GM23338 (cell line): ENCODE results near the gene PHAX. TPM values are rescaled to one million over a fixed set of nuclear protein-coding genes. Genes with fewer than 3 reads are reported as not detected.

ENCODE experiments used
- ATAC-seq: fragments of 200-7000 bp; cut with Tn5 transposase; 3 replicates; pipeline ENCODE4 v1.9.1; 2020
- DNase-seq: peaks from one replicate; pipeline ENCODE4 v3.0.0-alpha.2; 2015; ENCODE audit warnings: low spot score
- H2AFZ ChIP-seq: fragments of 200-600 bp; sonication (generic); 2 replicates; pipeline ENCODE4 v1.8.0; 2016; ENCODE audit warnings: antibody characterized with exemption, mild to moderate bottlenecking, moderate library complexity
- H3F3A ChIP-seq: fragments of 200-600 bp; sonication (generic); replicated peaks from 2 replicates; pipeline ENCODE4 v1.8.0; 2017; ENCODE audit warnings: antibody characterized with exemption, mixed run types, low read depth
- H3K27ac ChIP-seq: fragments of 200-600 bp; sonication (generic); 2 replicates; pipeline ENCODE4 v1.6.1; 2016; ENCODE audit warnings: low read depth
- H3K27me3 ChIP-seq: fragments of 200-600 bp; sonication (generic); 2 replicates; pipeline ENCODE4 v1.8.0; 2016; ENCODE audit warnings: mild to moderate bottlenecking, mixed run types, moderate library complexity; ENCODE audit not compliant: insufficient read depth
- H3K36me3 ChIP-seq: fragments of 200-600 bp; sonication (generic); 2 replicates; pipeline ENCODE4 v1.8.0; 2016; ENCODE audit warnings: mild to moderate bottlenecking; ENCODE audit not compliant: insufficient read depth
- H3K4me1 ChIP-seq: fragments of 200-600 bp; sonication (generic); 2 replicates; pipeline ENCODE4 v1.8.0; 2016; ENCODE audit warnings: mild to moderate bottlenecking, moderate library complexity; ENCODE audit not compliant: insufficient read depth
- H3K4me2 ChIP-seq: fragments of 200-600 bp; sonication (generic); 2 replicates; pipeline ENCODE4 v1.7.1; 2017; ENCODE audit warnings: mixed run types
- H3K4me3 ChIP-seq: fragments of 200-600 bp; sonication (generic); 2 replicates; pipeline ENCODE4 v1.6.1; 2016; ENCODE audit warnings: mixed run types
- H3K79me2 ChIP-seq: fragments of 200-600 bp; sonication (generic); replicated peaks from 2 replicates; pipeline ENCODE4 v1.8.0; 2017; ENCODE audit warnings: mild to moderate bottlenecking; ENCODE audit not compliant: insufficient read depth
- H3K9me2 ChIP-seq: fragments of 200-600 bp; sonication (generic); 2 replicates; pipeline ENCODE4 v1.8.0; 2017; ENCODE audit not compliant: insufficient read depth
- H4K20me1 ChIP-seq: fragments of 200-600 bp; sonication (generic); replicated peaks from 2 replicates; pipeline ENCODE4 v1.8.0; 2017; ENCODE audit warnings: mild to moderate bottlenecking; ENCODE audit not compliant: insufficient read depth
- H3K27ac Mint-ChIP-seq: 2 replicates; pipeline ENCODE4 v1.8.0; 2020; ENCODE audit warnings: inconsistent platforms, mild to moderate bottlenecking, moderate library complexity, mixed read lengths
- H3K27me3 Mint-ChIP-seq: 3 replicates; pipeline ENCODE4 v1.8.0; 2022; ENCODE audit warnings: low read depth, mild to moderate bottlenecking, moderate library complexity, mixed read lengths, inconsistent platforms; ENCODE audit not compliant: insufficient read depth, poor library complexity
- H3K36me3 Mint-ChIP-seq: 3 replicates; pipeline ENCODE4 v1.8.0; 2021; ENCODE audit warnings: low read depth, mild to moderate bottlenecking, inconsistent platforms, moderate library complexity, mixed read lengths
- H3K4me1 Mint-ChIP-seq: 3 replicates; pipeline ENCODE4 v1.8.0; 2020; ENCODE audit warnings: mild to moderate bottlenecking, inconsistent platforms, mixed read lengths
- H3K4me3 Mint-ChIP-seq: 3 replicates; pipeline ENCODE4 v1.8.0; 2021; ENCODE audit warnings: moderate library complexity, mild to moderate bottlenecking, inconsistent platforms, mixed read lengths
- H3K9me3 Mint-ChIP-seq: 3 replicates; pipeline ENCODE4 v1.8.0; 2020; ENCODE audit warnings: moderate library complexity, mild to moderate bottlenecking, inconsistent platforms, mixed read lengths
- CREB1 ChIP-seq: fragments of 250-450 bp; sonication (Bioruptor Pico); IDR thresholded peaks from 2 replicates; pipeline ENCODE4 v1.5.0; 2020; ENCODE audit warnings: low read depth, mild to moderate bottlenecking, moderate library complexity
- EZH2 ChIP-seq: fragments of 200-600 bp; sonication (generic); IDR thresholded peaks from one replicate; pipeline ENCODE4 v1.8.0; 2017; ENCODE audit warnings: antibody characterized with exemption, mild to moderate bottlenecking, low read depth; ENCODE audit not compliant: unreplicated experiment
- EZH2phosphoT487 ChIP-seq: fragments of 200-600 bp; sonication (generic); IDR thresholded peaks from one replicate; pipeline ENCODE4 v1.8.1; 2018; ENCODE audit warnings: antibody characterized with exemption; ENCODE audit not compliant: unreplicated experiment
- JUNB ChIP-seq: IDR thresholded peaks from one replicate; pipeline ENCODE4 v1.6.1; 2016; ENCODE audit warnings: antibody characterized with exemption; ENCODE audit not compliant: unreplicated experiment
- NANOG ChIP-seq: IDR thresholded peaks from 2 replicates; pipeline ENCODE4 v1.6.1; 2016; ENCODE audit warnings: antibody characterized with exemption, borderline replicate concordance
- POLR2AphosphoS5 ChIP-seq: IDR thresholded peaks from 2 replicates; pipeline ENCODE4 v1.6.1; 2016; ENCODE audit warnings: antibody characterized with exemption, low read depth
- STAT1 ChIP-seq: IDR thresholded peaks from one replicate; pipeline ENCODE4 v1.6.1; 2016; ENCODE audit warnings: antibody characterized with exemption; ENCODE audit not compliant: unreplicated experiment
- ZNF114 ChIP-seq: fragments of 250-450 bp; sonication (Bioruptor Pico); IDR thresholded peaks from 2 replicates; pipeline ENCODE4 v1.5.0; 2020; ENCODE audit warnings: mild to moderate bottlenecking, moderate library complexity
- ZNF331 ChIP-seq: fragments of 250-450 bp; sonication (Bioruptor Pico); IDR thresholded peaks from 2 replicates; pipeline ENCODE4 v1.5.0; 2020; ENCODE audit warnings: low read depth, mild to moderate bottlenecking, moderate library complexity
- polyA plus RNA-seq: library from polyadenylated mRNA; unstranded; fragments of >200 nt; fragmentation: Nextera tagmentation; extraction: Ambion mirVana; gene quantifications from 2 replicates; pipeline ENCODE4 v1.2.1, GENCODE V29; 2016
- total RNA-seq: library from RNA; depleted of rRNA; stranded (reverse); fragments of >200 nt; shearing (Covaris generic); gene quantifications from 2 replicates; pipeline ENCODE4 v1.2.3, GENCODE V29; 2014
- TF ChIP-seq, protein P1 (sequence below): IDR thresholded peaks from one replicate; pipeline ENCODE4 v1.6.1; 2018; ENCODE audit warnings: antibody characterized with exemption; ENCODE audit not compliant: unreplicated experiment
- TF ChIP-seq, protein P2 (sequence below): fragments of 250-450 bp; sonication (Bioruptor Pico); IDR thresholded peaks from 2 replicates; pipeline ENCODE4 v1.5.0; 2020; ENCODE audit warnings: mild to moderate bottlenecking, moderate library complexity
- TF ChIP-seq, protein P3 (sequence below), 2 experiments: fragments of 200-600 bp in 1 of 2; sonication (generic) in 1 of 2; conservative IDR thresholded peaks; 2 replicates each; pipeline versions ENCODE4 v1.5.1 to v1.6.1; 2016 to 2017; ENCODE audit warnings: antibody characterized with exemption in 2 of 2, low read depth in 2 of 2, mild to moderate bottlenecking in 2 of 2, moderate library complexity in 1 of 2
- TF ChIP-seq, protein P4 (sequence below): IDR thresholded peaks from 2 replicates; pipeline ENCODE4 v1.6.1; 2016; ENCODE audit warnings: antibody characterized with exemption

The PHAX gene
- total and polyA plus RNA-seq, 2 experiments from 2014 or later, result 75.9 to 140 TPM

DNA sequence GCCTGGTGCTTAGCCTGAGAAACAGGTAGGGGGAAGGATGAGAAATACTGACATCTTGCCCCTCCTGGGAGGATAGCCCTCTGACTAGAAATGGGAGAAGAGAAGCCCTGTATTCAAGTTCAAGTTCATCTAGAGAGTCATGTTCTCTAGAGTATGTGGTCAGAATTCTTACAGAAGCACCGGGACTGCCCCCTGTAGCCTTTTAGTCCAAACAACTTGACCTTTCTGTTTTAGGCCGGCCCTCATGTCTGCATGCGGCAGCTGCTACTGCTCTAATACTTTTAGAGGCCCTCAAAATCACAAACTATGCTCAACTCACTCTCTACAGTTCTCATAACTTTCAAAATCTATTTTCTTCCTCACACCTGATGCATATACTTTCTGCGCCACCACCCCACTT, 47.7 kb downstream of the PHAX start:
- ATAC-seq (no peak), DNase-seq (no peak)
- H3K79me2 ChIP-seq, result no peaks in the 10 kb centered on the region
- H3K4me2 ChIP-seq, result no peak overlapping the region
- no peaks in the 10 kb centered on the region for H3K27me3 ChIP-seq
- Mint-ChIP-seq H3K27me3 (peaks cover 3% of the 10 kb centered on the region), H3K4me1 (no peaks in the 10 kb centered on the region), H3K4me3 (no peak overlapping the region), H3K9me3 (peaks cover 15% of the 10 kb centered on the region), H3K36me3 (peaks cover 8% of the 10 kb centered on the region; the same call in 2 of the 3 replicates), H3K27ac (no peak overlapping the region)
- H3K27ac ChIP-seq, result no peak overlapping the region
- H3K36me3 ChIP-seq, result no peaks in the 10 kb centered on the region; the same call in 1 of the 2 replicates
- H3K4me1 ChIP-seq, result no peaks in the 10 kb centered on the region
- H2AFZ ChIP-seq, result no peak overlapping the region
- H4K20me1 ChIP-seq, result no peaks in the 10 kb centered on the region
- no peak overlapping the region for H3K4me3 ChIP-seq
- TF ChIP-seq ZNF331 (CRISPR knock-in tag) (no peak), JUNB (no peak), NANOG (no peak), STAT1 (no peak), POLR2AphosphoS5 (no peak), CREB1 (CRISPR knock-in tag) (no peak), EZH2phosphoT487 (no peak), ZNF114 (CRISPR knock-in tag) (no peak), EZH2 (no peak)
- TF ChIP-seq, protein P1, sequence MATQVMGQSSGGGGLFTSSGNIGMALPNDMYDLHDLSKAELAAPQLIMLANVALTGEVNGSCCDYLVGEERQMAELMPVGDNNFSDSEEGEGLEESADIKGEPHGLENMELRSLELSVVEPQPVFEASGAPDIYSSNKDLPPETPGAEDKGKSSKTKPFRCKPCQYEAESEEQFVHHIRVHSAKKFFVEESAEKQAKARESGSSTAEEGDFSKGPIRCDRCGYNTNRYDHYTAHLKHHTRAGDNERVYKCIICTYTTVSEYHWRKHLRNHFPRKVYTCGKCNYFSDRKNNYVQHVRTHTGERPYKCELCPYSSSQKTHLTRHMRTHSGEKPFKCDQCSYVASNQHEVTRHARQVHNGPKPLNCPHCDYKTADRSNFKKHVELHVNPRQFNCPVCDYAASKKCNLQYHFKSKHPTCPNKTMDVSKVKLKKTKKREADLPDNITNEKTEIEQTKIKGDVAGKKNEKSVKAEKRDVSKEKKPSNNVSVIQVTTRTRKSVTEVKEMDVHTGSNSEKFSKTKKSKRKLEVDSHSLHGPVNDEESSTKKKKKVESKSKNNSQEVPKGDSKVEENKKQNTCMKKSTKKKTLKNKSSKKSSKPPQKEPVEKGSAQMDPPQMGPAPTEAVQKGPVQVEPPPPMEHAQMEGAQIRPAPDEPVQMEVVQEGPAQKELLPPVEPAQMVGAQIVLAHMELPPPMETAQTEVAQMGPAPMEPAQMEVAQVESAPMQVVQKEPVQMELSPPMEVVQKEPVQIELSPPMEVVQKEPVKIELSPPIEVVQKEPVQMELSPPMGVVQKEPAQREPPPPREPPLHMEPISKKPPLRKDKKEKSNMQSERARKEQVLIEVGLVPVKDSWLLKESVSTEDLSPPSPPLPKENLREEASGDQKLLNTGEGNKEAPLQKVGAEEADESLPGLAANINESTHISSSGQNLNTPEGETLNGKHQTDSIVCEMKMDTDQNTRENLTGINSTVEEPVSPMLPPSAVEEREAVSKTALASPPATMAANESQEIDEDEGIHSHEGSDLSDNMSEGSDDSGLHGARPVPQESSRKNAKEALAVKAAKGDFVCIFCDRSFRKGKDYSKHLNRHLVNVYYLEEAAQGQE, result no peak
- TF ChIP-seq, protein P2, sequence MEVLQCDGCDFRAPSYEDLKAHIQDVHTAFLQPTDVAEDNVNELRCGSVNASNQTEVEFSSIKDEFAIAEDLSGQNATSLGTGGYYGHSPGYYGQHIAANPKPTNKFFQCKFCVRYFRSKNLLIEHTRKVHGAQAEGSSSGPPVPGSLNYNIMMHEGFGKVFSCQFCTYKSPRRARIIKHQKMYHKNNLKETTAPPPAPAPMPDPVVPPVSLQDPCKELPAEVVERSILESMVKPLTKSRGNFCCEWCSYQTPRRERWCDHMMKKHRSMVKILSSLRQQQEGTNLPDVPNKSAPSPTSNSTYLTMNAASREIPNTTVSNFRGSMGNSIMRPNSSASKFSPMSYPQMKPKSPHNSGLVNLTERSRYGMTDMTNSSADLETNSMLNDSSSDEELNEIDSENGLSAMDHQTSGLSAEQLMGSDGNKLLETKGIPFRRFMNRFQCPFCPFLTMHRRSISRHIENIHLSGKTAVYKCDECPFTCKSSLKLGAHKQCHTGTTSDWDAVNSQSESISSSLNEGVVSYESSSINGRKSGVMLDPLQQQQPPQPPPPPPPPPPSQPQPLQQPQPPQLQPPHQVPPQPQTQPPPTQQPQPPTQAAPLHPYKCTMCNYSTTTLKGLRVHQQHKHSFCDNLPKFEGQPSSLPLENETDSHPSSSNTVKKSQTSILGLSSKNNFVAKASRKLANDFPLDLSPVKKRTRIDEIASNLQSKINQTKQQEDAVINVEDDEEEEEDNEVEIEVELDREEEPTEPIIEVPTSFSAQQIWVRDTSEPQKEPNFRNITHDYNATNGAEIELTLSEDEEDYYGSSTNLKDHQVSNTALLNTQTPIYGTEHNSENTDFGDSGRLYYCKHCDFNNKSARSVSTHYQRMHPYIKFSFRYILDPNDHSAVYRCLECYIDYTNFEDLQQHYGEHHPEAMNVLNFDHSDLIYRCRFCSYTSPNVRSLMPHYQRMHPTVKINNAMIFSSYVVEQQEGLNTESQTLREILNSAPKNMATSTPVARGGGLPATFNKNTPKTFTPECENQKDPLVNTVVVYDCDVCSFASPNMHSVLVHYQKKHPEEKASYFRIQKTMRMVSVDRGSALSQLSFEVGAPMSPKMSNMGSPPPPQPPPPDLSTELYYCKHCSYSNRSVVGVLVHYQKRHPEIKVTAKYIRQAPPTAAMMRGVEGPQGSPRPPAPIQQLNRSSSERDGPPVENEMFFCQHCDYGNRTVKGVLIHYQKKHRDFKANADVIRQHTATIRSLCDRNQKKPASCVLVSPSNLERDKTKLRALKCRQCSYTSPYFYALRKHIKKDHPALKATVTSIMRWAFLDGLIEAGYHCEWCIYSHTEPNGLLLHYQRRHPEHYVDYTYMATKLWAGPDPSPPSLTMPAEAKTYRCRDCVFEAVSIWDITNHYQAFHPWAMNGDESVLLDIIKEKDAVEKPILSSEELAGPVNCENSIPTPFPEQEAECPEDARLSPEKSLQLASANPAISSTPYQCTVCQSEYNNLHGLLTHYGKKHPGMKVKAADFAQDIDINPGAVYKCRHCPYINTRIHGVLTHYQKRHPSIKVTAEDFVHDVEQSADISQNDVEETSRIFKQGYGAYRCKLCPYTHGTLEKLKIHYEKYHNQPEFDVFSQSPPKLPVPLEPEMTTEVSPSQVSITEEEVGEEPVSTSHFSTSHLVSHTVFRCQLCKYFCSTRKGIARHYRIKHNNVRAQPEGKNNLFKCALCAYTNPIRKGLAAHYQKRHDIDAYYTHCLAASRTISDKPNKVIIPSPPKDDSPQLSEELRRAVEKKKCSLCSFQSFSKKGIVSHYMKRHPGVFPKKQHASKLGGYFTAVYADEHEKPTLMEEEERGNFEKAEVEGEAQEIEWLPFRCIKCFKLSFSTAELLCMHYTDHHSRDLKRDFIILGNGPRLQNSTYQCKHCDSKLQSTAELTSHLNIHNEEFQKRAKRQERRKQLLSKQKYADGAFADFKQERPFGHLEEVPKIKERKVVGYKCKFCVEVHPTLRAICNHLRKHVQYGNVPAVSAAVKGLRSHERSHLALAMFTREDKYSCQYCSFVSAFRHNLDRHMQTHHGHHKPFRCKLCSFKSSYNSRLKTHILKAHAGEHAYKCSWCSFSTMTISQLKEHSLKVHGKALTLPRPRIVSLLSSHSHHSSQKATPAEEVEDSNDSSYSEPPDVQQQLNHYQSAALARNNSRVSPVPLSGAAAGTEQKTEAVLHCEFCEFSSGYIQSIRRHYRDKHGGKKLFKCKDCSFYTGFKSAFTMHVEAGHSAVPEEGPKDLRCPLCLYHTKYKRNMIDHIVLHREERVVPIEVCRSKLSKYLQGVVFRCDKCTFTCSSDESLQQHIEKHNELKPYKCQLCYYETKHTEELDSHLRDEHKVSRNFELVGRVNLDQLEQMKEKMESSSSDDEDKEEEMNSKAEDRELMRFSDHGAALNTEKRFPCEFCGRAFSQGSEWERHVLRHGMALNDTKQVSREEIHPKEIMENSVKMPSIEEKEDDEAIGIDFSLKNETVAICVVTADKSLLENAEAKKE (CRISPR knock-in tag), result no peak
- TF ChIP-seq, protein P3, sequence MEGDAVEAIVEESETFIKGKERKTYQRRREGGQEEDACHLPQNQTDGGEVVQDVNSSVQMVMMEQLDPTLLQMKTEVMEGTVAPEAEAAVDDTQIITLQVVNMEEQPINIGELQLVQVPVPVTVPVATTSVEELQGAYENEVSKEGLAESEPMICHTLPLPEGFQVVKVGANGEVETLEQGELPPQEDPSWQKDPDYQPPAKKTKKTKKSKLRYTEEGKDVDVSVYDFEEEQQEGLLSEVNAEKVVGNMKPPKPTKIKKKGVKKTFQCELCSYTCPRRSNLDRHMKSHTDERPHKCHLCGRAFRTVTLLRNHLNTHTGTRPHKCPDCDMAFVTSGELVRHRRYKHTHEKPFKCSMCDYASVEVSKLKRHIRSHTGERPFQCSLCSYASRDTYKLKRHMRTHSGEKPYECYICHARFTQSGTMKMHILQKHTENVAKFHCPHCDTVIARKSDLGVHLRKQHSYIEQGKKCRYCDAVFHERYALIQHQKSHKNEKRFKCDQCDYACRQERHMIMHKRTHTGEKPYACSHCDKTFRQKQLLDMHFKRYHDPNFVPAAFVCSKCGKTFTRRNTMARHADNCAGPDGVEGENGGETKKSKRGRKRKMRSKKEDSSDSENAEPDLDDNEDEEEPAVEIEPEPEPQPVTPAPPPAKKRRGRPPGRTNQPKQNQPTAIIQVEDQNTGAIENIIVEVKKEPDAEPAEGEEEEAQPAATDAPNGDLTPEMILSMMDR (conservative IDR thresholded peaks at IDR 0.05; ENCODE audit: low read depth in 2 of 2), result no peak
- TF ChIP-seq, protein P4, sequence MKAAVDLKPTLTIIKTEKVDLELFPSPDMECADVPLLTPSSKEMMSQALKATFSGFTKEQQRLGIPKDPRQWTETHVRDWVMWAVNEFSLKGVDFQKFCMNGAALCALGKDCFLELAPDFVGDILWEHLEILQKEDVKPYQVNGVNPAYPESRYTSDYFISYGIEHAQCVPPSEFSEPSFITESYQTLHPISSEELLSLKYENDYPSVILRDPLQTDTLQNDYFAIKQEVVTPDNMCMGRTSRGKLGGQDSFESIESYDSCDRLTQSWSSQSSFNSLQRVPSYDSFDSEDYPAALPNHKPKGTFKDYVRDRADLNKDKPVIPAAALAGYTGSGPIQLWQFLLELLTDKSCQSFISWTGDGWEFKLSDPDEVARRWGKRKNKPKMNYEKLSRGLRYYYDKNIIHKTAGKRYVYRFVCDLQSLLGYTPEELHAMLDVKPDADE, result no peak
- H3K9me2 ChIP-seq, result no peaks in the 10 kb centered on the region
- H3F3A ChIP-seq, result no peaks in the 10 kb centered on the region
